HepG2 (cell line): ENCODE measurements around the gene IMMT. TPM values are rescaled to one million over a fixed set of nuclear protein-coding genes. Genes with fewer than 3 reads are reported as not detected.
A peak's percentile ranks its signal among the peaks of the same experiment; 100 is the strongest.

ENCODE experiments used
- ADNP ChIP-seq: sonication (generic); formaldehyde crosslinking; IDR thresholded peaks from 2 replicates; pipeline ENCODE4 v1.4.0; 2020; ENCODE audit warnings: missing genetic modification reagents
- ATF7-NPFF ChIP-seq: sonication (generic); formaldehyde crosslinking; IDR thresholded peaks from 2 replicates; pipeline ENCODE4 v1.8.1; 2023; ENCODE audit warnings: mild to moderate bottlenecking, low read depth, missing genetic modification reagents, moderate library complexity
- ATRX ChIP-seq: sonication (generic); formaldehyde crosslinking; IDR thresholded peaks from 2 replicates; pipeline ENCODE4 v1.4.0; 2020; ENCODE audit warnings: missing genetic modification reagents, borderline replicate concordance
- GZF1 ChIP-seq: sonication (generic); formaldehyde crosslinking; IDR thresholded peaks from 2 replicates; pipeline ENCODE4 v1.5.1; 2020; ENCODE audit warnings: mild to moderate bottlenecking, missing genetic modification reagents
- MAFF ChIP-seq: IDR thresholded peaks from 2 replicates; pipeline ENCODE4 v1.6.1; 2011; ENCODE audit warnings: low read depth, low read length, improper control_type of control experiment
- PAX8 ChIP-seq: sonication (generic); formaldehyde crosslinking; IDR thresholded peaks from 2 replicates; pipeline ENCODE4 v1.8.0; 2022; ENCODE audit warnings: mild to moderate bottlenecking, missing genetic modification reagents, borderline replicate concordance
- RFX1 ChIP-seq: fragments of 450-650 bp; IDR thresholded peaks from 2 replicates; pipeline ENCODE4 v1.6.1; 2017
- RFXANK ChIP-seq: IDR thresholded peaks from 2 replicates; pipeline ENCODE4 v1.6.1; 2016
- SP140L ChIP-seq: sonication (generic); formaldehyde crosslinking; IDR thresholded peaks from 2 replicates; pipeline ENCODE4 v1.4.0; 2020; ENCODE audit warnings: missing genetic modification reagents, borderline replicate concordance
- YY1 ChIP-seq: IDR thresholded peaks from 2 replicates; pipeline ENCODE4 v1.6.1; 2011; ENCODE audit warnings: low read length, low read depth, moderate library complexity, mild to moderate bottlenecking; ENCODE audit not compliant: insufficient read depth, insufficient replicate concordance
- ZFP82 ChIP-seq: sonication (generic); formaldehyde crosslinking; IDR thresholded peaks from 2 replicates; pipeline ENCODE4 v1.5.1; 2020; ENCODE audit warnings: mild to moderate bottlenecking, missing genetic modification reagents, borderline replicate concordance
- ZIK1 ChIP-seq: sonication (generic); formaldehyde crosslinking; IDR thresholded peaks from 2 replicates; pipeline ENCODE4 v1.5.0; 2020; ENCODE audit warnings: mild to moderate bottlenecking, low read depth, missing genetic modification reagents, borderline replicate concordance
- ZNF205 ChIP-seq: IDR thresholded peaks from 2 replicates; pipeline ENCODE4 v1.6.1; 2018; ENCODE audit warnings: missing biosample characterization, missing genetic modification reagents
- ZNF256 ChIP-seq: sonication (generic); formaldehyde crosslinking; conservative IDR thresholded peaks from 2 replicates; pipeline ENCODE4 v1.4.0; 2020; ENCODE audit warnings: missing genetic modification reagents
- ZNF33A ChIP-seq: sonication (generic); formaldehyde crosslinking; IDR thresholded peaks from 2 replicates; pipeline ENCODE4 v1.5.1; 2020; ENCODE audit warnings: missing genetic modification reagents, mild to moderate bottlenecking, moderate library complexity, borderline replicate concordance
- ZNF383 ChIP-seq: sonication (generic); formaldehyde crosslinking; IDR thresholded peaks from 2 replicates; pipeline ENCODE4 v1.4.0; 2020; ENCODE audit warnings: missing genetic modification reagents, mild to moderate bottlenecking, borderline replicate concordance
- ZNF501 ChIP-seq: sonication (generic); formaldehyde crosslinking; IDR thresholded peaks from 2 replicates; pipeline ENCODE4 v1.5.1; 2020; ENCODE audit warnings: mild to moderate bottlenecking, moderate library complexity, missing genetic modification reagents
- ZNF543 ChIP-seq: sonication (generic); formaldehyde crosslinking; IDR thresholded peaks from 2 replicates; pipeline ENCODE4 v1.4.0; 2020; ENCODE audit warnings: mild to moderate bottlenecking, missing genetic modification reagents
- ZNF546 ChIP-seq: sonication (generic); formaldehyde crosslinking; conservative IDR thresholded peaks from 2 replicates; pipeline ENCODE4 v1.8.1; 2023; ENCODE audit warnings: mild to moderate bottlenecking, missing genetic modification reagents
- ZNF780A ChIP-seq: sonication (generic); formaldehyde crosslinking; IDR thresholded peaks from 2 replicates; pipeline ENCODE4 v1.8.0; 2022; ENCODE audit warnings: mild to moderate bottlenecking, missing genetic modification reagents, moderate library complexity
- polyA plus RNA-seq, 8 experiments: library from polyadenylated mRNA; depleted of rRNA in 3 of 8; stranded (reverse) in 7 of 8; unstranded in 1 of 8; fragments of >200 nt; fragmentation: Illumina TruSeq in 4 of 8; extraction: Trizol in 4 of 8; gene quantifications; 2 replicates each; pipeline versions ENCODE4 v1.2.1 to v1.2.3, GENCODE V29; 2011 to 2016; ENCODE audit warnings: low read depth in 4 of 8, missing spikeins in 1 of 8, mixed read lengths in 1 of 8; ENCODE audit not compliant: insufficient read depth in 1 of 8
- total RNA-seq, 5 experiments: library from RNA; depleted of rRNA; stranded (reverse); fragments of >200 nt; fragmentation: Illumina TruSeq; extraction: Trizol; gene quantifications; 2 replicates each; pipeline ENCODE4 v1.2.3, GENCODE V29; 2016; ENCODE audit warnings: low read depth in 1 of 5
- TF ChIP-seq, protein P1 (sequence below): sonication (generic); formaldehyde crosslinking; IDR thresholded peaks from 2 replicates; pipeline ENCODE4 v1.8.0; 2022; ENCODE audit warnings: mild to moderate bottlenecking, missing genetic modification reagents, moderate library complexity
- TF ChIP-seq, protein P2 (sequence below): IDR thresholded peaks from 2 replicates; pipeline ENCODE4 v1.6.1; 2016
- TF ChIP-seq, protein P3 (sequence below): sonication (generic); formaldehyde crosslinking; IDR thresholded peaks from 2 replicates; pipeline ENCODE4 v1.4.0; 2020; ENCODE audit warnings: mild to moderate bottlenecking, missing genetic modification reagents

Gene IMMT
- total and polyA plus RNA-seq, 2 of the 13 experiments (the other 11 are each of a cell fraction or from before 2014, with no cell fraction given), result 63.5 to 119 TPM

DNA sequence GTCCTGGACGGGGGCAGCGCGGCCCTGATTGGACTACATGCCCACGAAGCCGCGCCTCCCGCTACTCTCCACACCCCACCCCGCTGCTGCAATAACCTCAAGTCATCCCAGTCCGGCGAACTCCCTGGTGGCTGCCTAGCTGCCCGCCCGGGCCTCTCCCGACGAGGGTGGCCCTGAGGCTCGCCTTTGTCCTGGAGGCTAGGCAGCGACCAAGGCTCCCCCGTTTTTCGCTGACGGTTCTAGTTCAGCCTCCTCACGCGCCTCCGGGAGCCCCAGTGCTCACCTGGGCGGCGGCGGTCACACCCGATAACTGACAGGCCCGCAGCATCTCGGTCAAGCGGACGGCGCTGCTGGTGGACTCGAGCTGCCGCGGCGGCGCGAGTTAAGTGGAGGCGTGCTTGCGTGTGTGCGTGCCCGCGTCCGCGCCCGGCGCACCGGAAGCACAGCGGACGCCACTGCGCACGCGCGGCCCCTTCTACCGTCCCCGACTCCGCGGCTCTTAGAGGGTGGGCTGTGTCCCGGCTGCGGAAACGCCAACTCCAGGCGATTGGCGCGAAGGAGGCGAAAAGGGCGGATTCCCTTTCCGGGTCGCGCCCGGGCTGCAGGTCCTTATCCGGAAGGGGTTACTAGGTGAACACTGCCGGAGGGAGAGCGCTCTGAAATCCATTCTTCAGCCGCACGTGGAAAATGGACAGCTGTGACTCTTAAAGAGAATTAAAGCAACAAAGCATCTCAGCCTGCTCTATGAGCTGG is at the start of gene IMMT (continued):
- TF ChIP-seq GZF1 (CRISPR knock-in tag), result peak; percentile 23; the same call in 1 of the 2 replicates
- TF ChIP-seq ZNF501, result peak; percentile 100
- TF ChIP-seq ZNF383, result peak; percentile 88; the same call in 1 of the 2 replicates
- peak; percentile 94 for TF ChIP-seq ATF7-NPFF (CRISPR knock-in tag)
- no peak for TF ChIP-seq ADNP (CRISPR knock-in tag)
- no peak for TF ChIP-seq ZNF780A (CRISPR knock-in tag)
- TF ChIP-seq, protein P1, sequence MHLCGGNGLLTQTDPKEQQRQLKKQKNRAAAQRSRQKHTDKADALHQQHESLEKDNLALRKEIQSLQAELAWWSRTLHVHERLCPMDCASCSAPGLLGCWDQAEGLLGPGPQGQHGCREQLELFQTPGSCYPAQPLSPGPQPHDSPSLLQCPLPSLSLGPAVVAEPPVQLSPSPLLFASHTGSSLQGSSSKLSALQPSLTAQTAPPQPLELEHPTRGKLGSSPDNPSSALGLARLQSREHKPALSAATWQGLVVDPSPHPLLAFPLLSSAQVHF (CRISPR knock-in tag), result no peak
- peak; percentile 92 for TF ChIP-seq ZNF543 (CRISPR knock-in tag)
- no peak for TF ChIP-seq SP140L (CRISPR knock-in tag)
- no peak for TF ChIP-seq MAFF
- TF ChIP-seq ZIK1 (CRISPR knock-in tag), result peak; percentile 84
- peak; percentile 92 for TF ChIP-seq ZNF546 (CRISPR knock-in tag)
- no peak for TF ChIP-seq RFX1
- TF ChIP-seq ATRX, result no peak
- TF ChIP-seq ZNF256 (CRISPR knock-in tag), result 0 out of 2 replicates have a peak, but pooled peaks have one; percentile 75
- TF ChIP-seq, protein P2, sequence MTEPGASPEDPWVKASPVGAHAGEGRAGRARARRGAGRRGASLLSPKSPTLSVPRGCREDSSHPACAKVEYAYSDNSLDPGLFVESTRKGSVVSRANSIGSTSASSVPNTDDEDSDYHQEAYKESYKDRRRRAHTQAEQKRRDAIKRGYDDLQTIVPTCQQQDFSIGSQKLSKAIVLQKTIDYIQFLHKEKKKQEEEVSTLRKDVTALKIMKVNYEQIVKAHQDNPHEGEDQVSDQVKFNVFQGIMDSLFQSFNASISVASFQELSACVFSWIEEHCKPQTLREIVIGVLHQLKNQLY (CRISPR knock-in tag), result no peak
- no peak for TF ChIP-seq ZNF33A
- peak; percentile 36; the same call in 1 of the 2 replicates for TF ChIP-seq RFXANK (CRISPR knock-in tag)
- TF ChIP-seq ZNF205 (CRISPR knock-in tag), result peak; percentile 39
- TF ChIP-seq, protein P3, sequence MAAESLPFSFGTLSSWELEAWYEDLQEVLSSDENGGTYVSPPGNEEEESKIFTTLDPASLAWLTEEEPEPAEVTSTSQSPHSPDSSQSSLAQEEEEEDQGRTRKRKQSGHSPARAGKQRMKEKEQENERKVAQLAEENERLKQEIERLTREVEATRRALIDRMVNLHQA (CRISPR knock-in tag), result no peak
- TF ChIP-seq YY1, result peak; percentile 70
- no peak for TF ChIP-seq ZFP82 (CRISPR knock-in tag)
- peak; percentile 98 for TF ChIP-seq PAX8 (CRISPR knock-in tag)
